ENCODE results near the gene SETD9.
A peak's percentile ranks its signal among the peaks of the same experiment; 100 is the strongest.

SETD9 gene

DNA sequence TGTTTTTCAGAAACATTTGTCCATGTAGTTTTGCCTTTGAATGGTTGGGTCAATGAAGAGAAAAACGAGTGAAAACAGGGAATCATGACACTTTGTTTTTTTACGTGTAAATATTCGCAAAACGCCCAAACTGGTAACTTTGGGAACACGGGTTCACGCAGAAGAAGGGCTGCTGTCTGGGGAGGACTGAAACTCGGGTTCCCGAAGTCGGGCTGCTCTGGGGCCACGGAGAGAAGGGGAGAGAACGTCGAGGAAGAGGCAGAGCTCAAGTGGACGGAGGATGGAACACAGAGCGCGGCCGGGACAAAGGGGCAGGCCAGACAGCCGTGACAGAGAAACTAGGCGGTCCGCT is 478 bp upstream of the SETD9 start:
- in situ Hi-C loops (cut with MboI; ENCODE audit: low sequenced_read_pairs, unreplicated experiment): no loop called here
- DNase-seq (ENCODE audit: low spot score): no peak
- TF ChIP-seq, protein P1, sequence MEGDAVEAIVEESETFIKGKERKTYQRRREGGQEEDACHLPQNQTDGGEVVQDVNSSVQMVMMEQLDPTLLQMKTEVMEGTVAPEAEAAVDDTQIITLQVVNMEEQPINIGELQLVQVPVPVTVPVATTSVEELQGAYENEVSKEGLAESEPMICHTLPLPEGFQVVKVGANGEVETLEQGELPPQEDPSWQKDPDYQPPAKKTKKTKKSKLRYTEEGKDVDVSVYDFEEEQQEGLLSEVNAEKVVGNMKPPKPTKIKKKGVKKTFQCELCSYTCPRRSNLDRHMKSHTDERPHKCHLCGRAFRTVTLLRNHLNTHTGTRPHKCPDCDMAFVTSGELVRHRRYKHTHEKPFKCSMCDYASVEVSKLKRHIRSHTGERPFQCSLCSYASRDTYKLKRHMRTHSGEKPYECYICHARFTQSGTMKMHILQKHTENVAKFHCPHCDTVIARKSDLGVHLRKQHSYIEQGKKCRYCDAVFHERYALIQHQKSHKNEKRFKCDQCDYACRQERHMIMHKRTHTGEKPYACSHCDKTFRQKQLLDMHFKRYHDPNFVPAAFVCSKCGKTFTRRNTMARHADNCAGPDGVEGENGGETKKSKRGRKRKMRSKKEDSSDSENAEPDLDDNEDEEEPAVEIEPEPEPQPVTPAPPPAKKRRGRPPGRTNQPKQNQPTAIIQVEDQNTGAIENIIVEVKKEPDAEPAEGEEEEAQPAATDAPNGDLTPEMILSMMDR (IDR thresholded peaks at IDR 0.05; ENCODE audit: borderline replicate concordance, control extremely low read depth, extremely low read depth, insufficient read depth, missing control alignments): no peak

DNA sequence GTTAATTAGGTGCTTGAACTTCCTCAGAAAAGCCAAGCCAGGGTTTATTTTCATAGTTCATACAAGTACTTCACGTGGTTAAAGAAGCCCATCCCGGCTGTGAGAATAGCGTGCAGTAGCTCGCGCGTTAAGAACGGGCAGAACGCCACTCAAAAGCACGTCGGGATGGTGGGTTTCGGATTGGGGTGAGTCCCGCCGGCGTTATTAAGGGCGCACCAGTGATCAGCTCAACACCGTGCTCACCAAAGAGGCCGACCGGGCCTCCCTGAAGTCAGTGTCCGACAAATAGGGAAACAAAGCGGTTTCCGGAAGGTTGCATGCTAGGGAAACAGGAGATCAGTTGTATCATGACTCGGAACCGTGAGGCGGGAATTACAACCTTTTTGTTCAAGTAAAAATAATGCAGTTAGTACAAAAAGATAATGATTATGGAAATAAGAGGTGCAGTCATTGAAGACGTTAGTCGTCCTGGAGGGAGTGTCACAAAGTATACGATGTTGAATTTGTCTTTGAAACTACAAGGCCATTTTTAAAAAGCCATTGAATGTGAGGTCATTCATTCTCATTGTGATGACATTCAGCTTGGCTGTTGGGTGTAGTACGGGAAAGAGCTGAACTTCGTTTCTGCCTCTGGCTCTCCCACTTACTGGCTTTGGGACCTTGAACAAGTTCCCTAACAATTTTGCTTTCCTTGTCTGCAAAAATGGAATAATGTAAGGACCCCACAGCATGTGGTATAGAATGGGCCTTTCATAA is 992 bp downstream of the SETD9 start:
- DNase-seq (ENCODE audit: low spot score): peak; percentile 4
- TF ChIP-seq, protein P1 (IDR thresholded peaks at IDR 0.05; ENCODE audit: borderline replicate concordance, control extremely low read depth, extremely low read depth, insufficient read depth, missing control alignments): no peak
- in situ Hi-C loops (cut with MboI; ENCODE audit: low sequenced_read_pairs, unreplicated experiment): no loop called here

DNA sequence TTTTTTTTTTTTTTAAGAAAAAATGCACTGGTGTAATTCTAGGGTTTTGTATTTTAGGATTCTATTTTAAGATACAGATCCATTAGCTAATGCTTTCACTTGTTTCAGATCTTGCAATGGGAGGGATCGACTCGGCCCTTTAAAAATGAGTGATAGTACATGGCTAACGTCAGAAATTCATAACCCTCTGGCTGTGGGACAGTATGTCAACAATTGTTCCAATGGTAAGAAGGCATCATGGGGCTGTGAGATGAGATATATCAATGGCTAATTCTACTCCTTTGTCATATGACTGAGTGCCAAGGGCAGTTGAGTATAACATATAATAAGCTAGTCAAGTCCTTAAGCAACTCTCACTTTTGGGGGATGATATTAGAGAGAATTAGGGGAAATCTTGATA is 4.4 kb downstream of the SETD9 start:
- in situ Hi-C loops (cut with MboI; ENCODE audit: low sequenced_read_pairs, unreplicated experiment): no loop called here
- DNase-seq (ENCODE audit: low spot score): no peak
- TF ChIP-seq, protein P1 (IDR thresholded peaks at IDR 0.05; ENCODE audit: borderline replicate concordance, control extremely low read depth, extremely low read depth, insufficient read depth, missing control alignments): no peak

DNA sequence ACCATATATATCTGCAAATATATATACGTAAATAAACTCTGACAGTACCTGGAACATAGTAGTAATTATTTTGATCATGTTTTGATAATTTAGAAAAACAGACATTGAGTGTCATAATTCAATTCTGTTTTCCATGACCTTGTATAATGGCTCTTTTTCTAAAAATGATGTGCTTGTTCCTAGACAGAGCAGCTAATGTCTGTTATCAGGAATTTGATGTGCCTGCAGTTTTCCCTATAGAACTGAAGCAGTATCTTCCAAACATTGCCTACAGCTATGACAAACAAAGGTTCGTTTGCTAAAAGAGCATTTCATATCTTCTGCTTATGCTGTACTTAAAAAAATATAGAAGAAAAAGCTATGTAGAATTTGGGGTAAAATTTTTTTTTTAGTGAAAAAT is 5.3 kb downstream of the SETD9 start:
- TF ChIP-seq, protein P1 (IDR thresholded peaks at IDR 0.05; ENCODE audit: borderline replicate concordance, control extremely low read depth, extremely low read depth, insufficient read depth, missing control alignments): no peak
- DNase-seq (ENCODE audit: low spot score): no peak
- in situ Hi-C loops (cut with MboI; ENCODE audit: low sequenced_read_pairs, unreplicated experiment): no loop called here

DNA sequence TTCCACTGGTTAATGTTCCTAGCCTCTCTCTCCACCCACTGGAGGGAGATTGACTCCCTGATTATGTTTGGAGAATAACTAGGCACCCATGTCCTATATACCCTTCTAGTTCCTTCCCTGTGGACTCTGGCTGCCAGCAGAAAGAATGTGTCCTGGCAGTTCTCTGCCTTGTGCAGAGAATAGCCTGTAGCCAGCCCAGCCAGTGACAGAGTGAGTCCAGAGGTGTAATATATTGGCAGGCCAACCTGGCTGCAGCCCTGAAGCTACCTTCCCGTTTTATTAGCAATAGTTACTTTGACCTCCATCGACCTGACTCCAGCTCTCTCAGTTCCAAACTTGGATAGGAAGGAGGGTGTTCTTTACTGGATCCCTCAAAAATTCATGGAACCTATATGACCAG is 8.1 kb downstream of the SETD9 start:
- in situ Hi-C loops (cut with MboI; ENCODE audit: low sequenced_read_pairs, unreplicated experiment): no loop called here
- DNase-seq (ENCODE audit: low spot score): no peak
- TF ChIP-seq, protein P1 (IDR thresholded peaks at IDR 0.05; ENCODE audit: borderline replicate concordance, control extremely low read depth, extremely low read depth, insufficient read depth, missing control alignments): no peak

DNA sequence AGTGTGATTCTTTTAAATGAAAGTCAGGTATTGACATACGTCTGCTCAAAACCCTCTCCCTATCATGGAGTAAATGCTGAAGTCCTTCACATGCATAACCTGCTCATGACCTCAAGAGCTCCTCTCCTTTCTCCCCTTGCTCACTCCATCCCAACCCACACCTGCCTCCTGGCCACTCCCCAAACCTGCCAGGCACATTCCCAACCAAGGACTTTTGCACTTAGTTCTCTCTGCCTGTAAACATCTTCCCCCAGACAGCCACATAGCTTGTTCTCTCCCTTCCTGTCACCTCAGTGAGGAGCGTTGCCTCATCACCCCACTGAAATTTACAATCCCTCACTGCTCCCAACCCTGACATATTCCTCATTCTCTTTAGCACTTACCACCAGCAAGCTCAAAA is 8.7 kb downstream of the SETD9 start:
- no peak for DNase-seq (ENCODE audit: low spot score)
- TF ChIP-seq, protein P1 (IDR thresholded peaks at IDR 0.05; ENCODE audit: borderline replicate concordance, control extremely low read depth, extremely low read depth, insufficient read depth, missing control alignments): no peak
- in situ Hi-C loops (cut with MboI; ENCODE audit: low sequenced_read_pairs, unreplicated experiment): no loop called here

All from GM13976 (cell line).